UCSD-AML1 (cell line): ENCODE data around the gene ARHGEF2.

ENCODE experiments used
- DNase-seq: peaks from one replicate; lab custom pipeline; 2025; ENCODE audit not compliant: unreplicated experiment; lab: John Stamatoyannopoulos, UW

ARHGEF2 gene

DNA sequence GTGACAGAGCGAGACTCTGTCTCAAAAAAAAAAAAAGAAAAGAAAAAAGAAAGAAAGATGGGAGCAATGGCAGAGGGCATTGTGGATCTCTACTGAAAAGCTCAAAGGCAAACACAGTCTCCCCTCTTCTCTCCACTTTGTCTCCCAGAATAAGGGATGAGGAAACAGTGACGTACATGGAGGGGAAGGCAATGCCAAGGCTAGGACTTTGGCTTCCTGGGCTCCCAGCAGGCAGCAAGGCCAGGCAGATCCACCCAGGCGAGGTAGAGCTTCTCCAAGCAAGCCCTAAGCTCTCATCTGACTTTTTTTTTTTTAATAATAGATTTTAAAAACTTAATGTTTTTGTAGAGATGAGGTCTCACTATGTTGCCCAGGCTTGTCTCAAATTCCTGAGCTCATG lies 4.6 kb downstream of the ARHGEF2 start:
- DNase-seq = no peak

GRCh38 chr1:155971910-155972809 lies 6.2 kb downstream of the ARHGEF2 start:
- DNase-seq = no peak

- DNase-seq = peak; percentile 83
Observed at GRCh38 chr1:155970531-155971167, 7.7 kb downstream of the ARHGEF2 start.

GRCh38 chr1:155969377-155969791 lies 9.0 kb downstream of the ARHGEF2 start:
- no peak for DNase-seq

DNA sequence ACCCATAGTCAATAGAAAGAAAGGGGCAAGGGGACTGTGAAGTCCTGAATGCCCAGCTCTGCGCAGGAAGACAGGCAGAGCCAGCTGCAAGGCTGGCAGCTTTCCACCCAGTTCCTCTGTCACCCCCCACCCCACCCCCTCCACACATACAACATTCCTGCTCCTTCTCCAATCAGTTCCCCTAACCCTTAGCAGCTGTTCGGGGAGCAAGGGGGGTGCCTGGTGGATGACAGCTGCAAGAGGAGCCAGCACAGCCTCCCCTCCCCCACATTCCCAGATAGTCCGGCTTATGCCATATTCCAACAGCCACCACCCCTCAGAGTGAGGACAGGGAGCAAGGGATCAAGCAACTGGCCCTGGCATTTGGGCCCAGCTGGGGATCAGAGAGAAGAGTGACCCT lies 9.7 kb downstream of the ARHGEF2 start:
- DNase-seq = no peak

- no peak for DNase-seq
Observed at GRCh38 chr1:155968051-155968400, 10.3 kb downstream of the ARHGEF2 start.

GRCh38 chr1:155967341-155968050 lies 10.9 kb downstream of the ARHGEF2 start:
- DNase-seq = peak; percentile 25

DNA sequence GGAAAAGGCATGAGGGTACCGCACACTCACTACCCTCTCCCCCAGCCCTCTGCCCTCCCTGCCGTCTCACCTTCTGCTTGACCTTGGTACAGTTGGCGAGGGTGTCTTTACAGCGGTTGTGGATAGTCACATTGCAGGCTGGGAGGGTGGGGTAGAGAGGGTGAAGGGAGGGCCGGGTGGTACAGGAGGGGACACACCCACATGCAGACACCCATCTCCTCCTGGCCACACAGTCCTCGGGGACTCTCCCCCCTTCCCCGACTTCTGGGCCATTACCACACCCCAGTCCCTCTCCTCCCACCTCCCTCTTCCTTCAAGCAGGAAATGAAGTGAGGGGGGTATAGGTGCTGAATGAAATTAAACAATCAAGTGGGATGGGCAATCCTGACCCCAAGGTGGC lies 11.6 kb downstream of the ARHGEF2 start:
- DNase-seq = no peak

DNA sequence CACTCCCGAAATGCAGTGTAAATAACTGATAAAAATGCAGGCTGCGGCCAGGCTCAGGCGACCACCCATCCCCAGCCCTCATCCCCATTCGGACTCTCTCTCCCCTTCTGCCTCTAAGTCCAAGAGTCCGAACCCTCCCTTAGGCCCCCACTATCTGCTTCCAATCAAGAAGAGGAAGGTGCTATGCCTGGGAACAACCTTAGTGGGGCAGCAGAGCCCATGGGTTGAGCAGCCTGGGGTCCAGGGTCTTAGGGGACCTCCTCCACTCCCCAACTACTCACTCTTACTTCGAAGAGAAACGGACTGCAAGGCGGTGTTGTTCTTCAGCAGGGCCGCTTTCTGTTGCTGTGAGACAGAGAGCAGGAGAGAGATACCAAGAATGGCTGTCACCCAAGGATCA lies 12.2 kb downstream of the ARHGEF2 start:
- DNase-seq = no peak

GRCh38 chr1:155964193-155964592 lies 14.2 kb downstream of the ARHGEF2 start:
- no peak for DNase-seq

DNA sequence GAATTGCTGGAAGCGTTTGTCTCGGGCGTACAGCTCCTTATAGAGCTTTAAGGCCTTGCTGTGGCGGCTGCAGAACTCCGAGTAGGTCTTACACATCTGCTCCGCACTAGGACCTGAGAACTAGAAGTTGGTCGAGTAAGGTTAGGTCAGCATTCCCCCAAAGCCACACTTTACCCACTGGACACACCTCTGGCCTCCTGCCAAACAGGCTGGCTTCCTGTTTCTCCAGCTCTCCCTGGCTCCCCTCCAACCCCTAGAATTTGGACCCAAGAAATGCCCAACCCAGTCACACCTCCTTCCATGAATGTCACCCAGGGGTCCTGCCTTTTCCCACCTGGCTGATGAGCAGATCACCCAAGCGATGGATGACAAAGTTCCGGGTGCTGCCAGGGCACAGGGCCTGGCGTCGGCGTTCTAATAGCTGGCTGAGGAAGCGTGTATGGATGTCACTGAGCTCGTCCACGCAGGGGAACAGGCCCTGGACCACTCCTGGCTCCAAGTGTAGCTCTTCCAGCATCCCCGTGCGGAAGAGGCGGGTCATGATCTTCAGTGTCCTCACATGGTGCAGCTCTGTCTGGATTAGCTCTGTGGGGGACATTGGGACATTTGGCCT lies 15.6 kb downstream of the ARHGEF2 start:
- DNase-seq = no peak

- peak; percentile 22 for DNase-seq
Observed at GRCh38 chr1:155961937-155962336, 16.4 kb downstream of the ARHGEF2 start.

GRCh38 chr1:155960081-155960745 lies 18.1 kb downstream of the ARHGEF2 start:
- DNase-seq = no peak

DNA sequence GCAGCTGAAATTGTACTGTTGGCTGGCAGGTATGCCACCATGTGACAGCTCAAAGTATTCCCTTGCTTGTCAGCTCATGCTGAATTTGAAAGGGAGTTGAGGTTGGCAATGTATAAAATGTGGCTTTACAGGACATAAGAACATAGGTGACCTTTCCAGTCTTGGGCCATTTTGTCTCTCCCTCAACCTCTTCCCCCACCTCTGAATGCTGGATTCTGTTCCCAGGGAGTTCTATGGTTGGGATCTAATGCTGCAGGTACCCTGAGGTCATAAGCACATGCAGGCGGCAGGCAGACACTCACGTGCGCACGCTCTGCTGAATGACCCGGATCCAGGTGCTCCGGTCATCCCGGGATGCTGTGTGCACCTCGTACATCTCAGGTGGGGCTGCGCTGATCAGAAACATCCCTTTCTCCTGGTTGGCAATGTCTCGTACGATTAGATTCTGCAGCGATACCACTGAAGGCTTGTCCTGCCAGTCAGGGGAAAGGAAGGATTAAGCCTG lies 20.9 kb downstream of the ARHGEF2 start:
- no peak for DNase-seq

DNA sequence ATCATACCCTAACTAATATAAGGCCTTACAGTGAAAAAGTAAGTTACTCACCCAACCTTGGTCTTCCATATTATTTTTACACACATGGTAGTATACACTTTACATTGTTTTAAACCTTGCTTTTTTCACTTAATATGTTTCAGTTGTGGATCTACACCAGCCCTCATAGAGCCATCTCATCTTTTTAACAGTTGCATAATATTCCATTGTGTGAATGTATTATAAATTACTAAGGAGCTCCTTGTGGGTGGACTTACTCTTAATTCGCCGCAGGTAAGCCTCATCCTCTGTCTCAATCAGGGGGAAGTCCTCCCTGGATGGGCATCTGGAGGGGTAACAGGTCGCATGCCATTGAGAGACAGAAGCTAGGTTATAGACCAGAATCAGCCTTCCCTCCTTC lies 23.7 kb downstream of the ARHGEF2 start:
- no peak for DNase-seq

- DNase-seq = no peak
Observed at GRCh38 chr1:155952505-155952890, 25.8 kb downstream of the ARHGEF2 start.

DNA sequence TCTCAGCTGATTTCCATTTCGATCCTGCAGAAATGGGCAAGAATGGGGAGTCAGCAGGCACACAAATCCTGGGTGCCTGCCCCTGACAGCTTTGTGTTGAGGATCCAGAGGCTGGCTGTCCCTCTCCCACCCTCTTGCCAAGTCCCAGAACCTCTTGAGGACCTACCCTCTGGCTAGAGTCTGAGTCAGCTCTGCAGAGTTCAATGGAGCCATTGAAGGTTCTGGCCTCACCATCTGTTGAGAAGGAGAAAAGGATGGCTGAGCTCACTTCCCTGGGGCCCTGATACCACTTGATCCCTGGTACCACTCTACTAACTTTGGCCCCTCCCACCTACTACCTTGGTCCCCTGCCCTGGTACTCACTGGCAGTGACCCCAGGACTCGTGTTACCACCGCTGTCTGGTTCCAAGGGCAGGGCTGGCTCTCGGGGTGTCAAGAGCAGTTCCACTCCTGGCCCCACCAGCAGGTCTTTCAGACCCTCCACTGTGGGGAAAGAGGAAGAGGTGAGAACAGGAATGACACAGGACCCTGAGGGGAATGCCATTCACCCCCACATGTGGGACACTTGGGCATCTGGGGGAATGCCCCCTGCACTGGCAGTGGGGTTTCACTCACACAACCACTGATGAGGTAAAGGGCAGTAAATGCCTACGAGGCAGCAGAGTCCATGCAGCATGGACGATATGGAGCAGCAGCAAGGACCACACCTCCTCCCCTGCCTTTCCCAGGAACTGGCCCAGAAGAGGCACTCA lies 26.4 kb downstream of the ARHGEF2 start:
- no peak for DNase-seq

DNA sequence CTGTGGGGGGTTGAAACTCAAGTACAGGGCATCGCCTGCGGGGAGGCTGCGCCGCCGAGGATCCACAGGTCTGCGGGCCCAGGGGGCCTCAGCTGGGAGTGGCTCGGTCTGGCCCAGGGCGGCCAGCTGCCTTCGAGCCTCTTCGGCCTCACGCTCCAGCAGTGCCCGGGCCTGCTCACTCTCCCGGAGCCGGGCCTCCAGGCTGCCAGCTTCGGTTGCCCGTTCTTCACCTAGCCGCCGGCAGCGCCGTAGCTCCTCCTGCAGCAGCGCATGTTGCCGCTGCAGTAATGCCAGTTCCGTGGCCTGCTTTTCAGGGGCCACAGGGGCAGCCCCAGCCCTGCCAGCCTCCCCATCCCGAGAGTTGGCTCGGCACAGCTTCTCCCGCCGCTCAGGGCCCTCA lies 27.5 kb downstream of the ARHGEF2 start:
- no peak for DNase-seq

- DNase-seq = no peak
Observed at GRCh38 chr1:155947741-155948140, 30.6 kb downstream of the ARHGEF2 start.

DNA sequence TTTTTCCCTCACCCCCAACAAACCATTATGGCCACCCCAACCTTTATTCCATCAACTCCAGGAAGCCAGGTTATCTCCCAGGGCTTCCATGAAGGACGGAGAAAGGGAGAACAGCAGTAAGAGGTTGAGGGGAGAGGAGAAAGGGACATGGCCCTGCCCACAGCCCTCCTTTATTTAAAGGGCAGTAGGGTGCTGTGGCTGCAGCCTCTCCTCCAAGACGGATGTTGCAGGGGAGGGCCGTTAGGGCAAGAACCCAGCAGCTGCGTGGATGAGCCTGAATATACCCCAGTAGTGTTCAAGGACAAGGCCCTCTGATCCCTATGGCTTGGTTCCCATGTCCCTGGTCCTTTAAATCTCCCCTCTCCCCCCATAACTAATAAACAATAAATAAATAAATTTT lies 31.1 kb downstream of the ARHGEF2 start:
- no peak for DNase-seq
